Measurements from ENCODE around the gene PCGF1. TPM values are rescaled to one million over a fixed set of nuclear protein-coding genes. Genes with fewer than 3 reads are reported as not detected.

PCGF1 gene
- total and polyA plus RNA-seq, 2 of the 8 experiments (the other 6 are each of a cell fraction or from before 2014, with no cell fraction given), result 10.0 to 23.7 TPM

DNA sequence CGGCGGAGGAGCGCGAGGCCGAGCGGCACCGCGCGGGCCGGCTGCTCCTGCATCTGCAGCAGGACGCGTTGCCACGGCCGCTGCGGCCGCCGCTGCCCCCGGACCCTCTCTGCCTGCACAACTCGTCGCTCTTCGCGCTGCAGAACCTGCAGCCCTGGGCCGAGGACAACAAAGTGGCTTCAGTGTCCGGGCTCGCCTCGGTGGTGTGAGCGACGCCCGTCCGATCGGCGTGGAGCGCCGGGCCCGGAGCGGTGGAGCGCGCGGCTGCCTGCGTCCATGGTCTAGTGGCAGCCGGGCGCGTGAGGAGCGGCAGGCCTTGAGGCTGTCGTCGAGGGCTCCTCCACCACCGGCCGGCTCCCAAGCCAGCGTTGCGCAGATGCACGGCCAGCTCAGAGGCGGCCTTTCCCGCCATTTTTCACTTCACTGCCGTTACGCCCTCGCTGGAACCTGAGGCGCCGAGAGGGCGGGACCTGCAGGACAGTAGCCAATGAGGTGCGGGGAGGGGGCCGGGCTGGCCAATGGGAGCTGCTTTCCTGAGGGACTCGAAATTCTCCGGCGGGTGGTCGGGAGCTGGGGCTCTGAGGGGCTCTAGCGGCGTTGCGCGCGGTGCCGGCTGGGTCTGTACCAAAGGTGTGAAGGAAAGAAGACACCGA lies 8.6 kb upstream of the PCGF1 start:
- Histone ChIP-seq H3K4me1 (replicated peaks in 1 of 4; ENCODE audit: control insufficient read depth in 3 of 4, insufficient read depth in 4 of 4, low read length in 3 of 4) (peaks cover 0 to 24% (median 10%) of the 10 kb centered on the region in 4 experiments; a peak in 6 of 7 replicates), H2BK12ac (ENCODE audit: low read depth, low read length) (peak overlapping the region; percentile 68; the same call in 1 of the 2 replicates), H4K8ac (ENCODE audit: extremely low read depth, insufficient read depth, low read length) (peak overlapping the region; percentile 84), H3K4ac (replicated peaks; ENCODE audit: insufficient read length, low read depth, low read length) (no peak overlapping the region), H3K56ac (replicated peaks; ENCODE audit: insufficient read length, low read depth, low read length) (no peak overlapping the region), H3K9me3 (ENCODE audit: insufficient read depth in 2 of 2, low read depth in 1 of 2, low read length in 1 of 2) (peaks cover 7 to 12% of the 10 kb centered on the region in 2 experiments), H3K14ac (ENCODE audit: insufficient read length) (no peak overlapping the region), H2BK120ac (replicated peaks; ENCODE audit: low read depth, low read length) (no peak overlapping the region), H3K27ac (ENCODE audit: low read depth, low read length) (no peak overlapping the region), H2AFZ (ENCODE audit: low read length) (peak overlapping the region; percentile 61; the same call in 1 of the 2 replicates), H2BK15ac (ENCODE audit: low read length) (peak overlapping the region; percentile 92; the same call in 1 of the 2 replicates), H3K27me3 (replicated peaks in 1 of 4; ENCODE audit: control insufficient read depth in 3 of 4, extremely low read depth in 1 of 4, insufficient read depth in 3 of 4, low read length in 3 of 4) (peaks cover 68 to 93% (median 89%) of the 10 kb centered on the region in 4 experiments), H3K36me3 (ENCODE audit: control insufficient read depth in 2 of 4, insufficient read depth in 4 of 4, low read length in 3 of 4) (peaks cover 0 to 19% (median 0%) of the 10 kb centered on the region in 4 experiments; a peak in 1 of 8 replicates), H4K91ac (replicated peaks; ENCODE audit: insufficient read length, low read length) (peak overlapping the region; percentile 45), H3K4me2 (ENCODE audit: insufficient read depth in 1 of 2, low read depth in 2 of 2, low read length in 2 of 2) (peak overlapping the region; percentile 63 to 88), H4K20me1 (replicated peaks in 1 of 2; ENCODE audit: control insufficient read depth in 1 of 2, insufficient read depth in 2 of 2, low read length in 2 of 2) (peaks cover 2 to 4% of the 10 kb centered on the region in 2 experiments), H2BK20ac (ENCODE audit: low read length) (no peak overlapping the region), H3K4me3 (ENCODE audit: extremely low read depth in 1 of 4, insufficient read depth in 2 of 4, low read depth in 3 of 4, low read length in 4 of 4) (peak overlapping the region in 1 of 4 experiments; percentile 62; a peak in 3 of 8 replicates), H3K79me2 (ENCODE audit: control insufficient read depth in 1 of 2, insufficient read depth in 2 of 2, low read length in 2 of 2) (no peaks in the 10 kb centered on the region), H2AK5ac (ENCODE audit: low read depth, low read length) (no peak overlapping the region), H3K23me2 (ENCODE audit: low read depth, low read length) (peaks cover 10% of the 10 kb centered on the region; the same call in 1 of the 2 replicates), H3K9ac (replicated peaks in 1 of 4; ENCODE audit: extremely low read depth in 1 of 4, low read depth in 3 of 4, low read length in 3 of 4) (peak overlapping the region in 1 of 4 experiments; percentile 13; a peak in 1 of 7 replicates), H3K23ac (ENCODE audit: insufficient read length) (no peak overlapping the region), H3K18ac (ENCODE audit: extremely low read depth, low read length) (peak overlapping the region; percentile 83), H4K5ac (ENCODE audit: insufficient read length, low read depth, low read length) (no peak overlapping the region), H2BK5ac (ENCODE audit: low read depth, low read length) (no peak overlapping the region), H3K79me1 (ENCODE audit: low read depth, low read length) (no peaks in the 10 kb centered on the region)
- peak in 1 of 2 experiments; percentile 95 for DNase-seq (ENCODE audit: low read depth in 1 of 2, low spot score in 2 of 2)
- 12% methylated on average over 55 of the region's 72 CpGs; no CpG with 5 or more reads in 1 of the 2 experiments for WGBS, 2 experiments (ENCODE audit: extremely low coverage in 1 of 2, insufficient coverage in 1 of 2, insufficient read length in 1 of 2, insufficient replicate concordance in 2 of 2, low coverage in 1 of 2, low lambda C conversion rate in 2 of 2, missing lambda C conversion rate in 1 of 2)
- no peak for FAIRE-seq
- CTCF ChIA-PET (ENCODE audit: partially characterized antibody), result interaction anchor here (0.8 to 4.2 kb wide), 6 partner anchors 12 to 34 kb away, joined by 3 to 20 read pairs (median 5); partner anchors contain the start of genes AUP1, CCDC142, HTRA2 and TTC31
- POLR2A ChIA-PET (ENCODE audit: partially characterized antibody), result interaction anchor here (0.8 to 6.7 kb wide), 6 partner anchors 10 to 38 kb away, joined by 3 to 63 read pairs (median 10); partner anchors contain the start of genes AUP1, HTRA2, LBX2 and LOXL3
- peak; percentile 100 for TF ChIP-seq E2F6 (IDR thresholded peaks at IDR 0.05)
- TF ChIP-seq ATF2 (IDR thresholded peaks at IDR 0.05; ENCODE audit: low read length), result no peak
- TF ChIP-seq EGR1 (IDR thresholded peaks at IDR 0.05; ENCODE audit: borderline replicate concordance, low read depth, low read length), result peak; percentile 26; the same call in 1 of the 2 replicates
- 0 out of 2 replicates have a peak, but pooled peaks have one; percentile 40 for TF ChIP-seq RBBP5 (IDR thresholded peaks at IDR 0.05; ENCODE audit: borderline replicate concordance, low read depth, low read length)
- TF ChIP-seq CEBPB (IDR thresholded peaks at IDR 0.05; ENCODE audit: low read depth, low read length), result no peak
- peak; percentile 80 for TF ChIP-seq CHD2 (IDR thresholded peaks at IDR 0.05; ENCODE audit: low read length)
- TF ChIP-seq KDM4A (IDR thresholded peaks at IDR 0.05; ENCODE audit: low read depth, low read length, severe bottlenecking), result peak; percentile 99
- TF ChIP-seq HDAC2 (IDR thresholded peaks at IDR 0.05; ENCODE audit: borderline replicate concordance in 1 of 2, low read depth in 2 of 2, low read length in 2 of 2), result peak in 1 of 2 experiments; percentile 91; a peak in 2 of 4 replicates
